Mucosa of rectum (tissue), 2 donors: ENCODE measurements around the gene CADPS2.

Experiments used
- H3K27ac ChIP-seq, 2 donors: one replicate each; pipeline ENCODE4 v1.7.0; 2013; ENCODE audit warnings: inconsistent platforms in 2 of 2, low read depth in 2 of 2, low read length in 2 of 2
- H3K27me3 ChIP-seq, 2 donors: one replicate each; pipeline ENCODE4 v1.7.0; 2013; ENCODE audit warnings: low read length in 2 of 2; ENCODE audit not compliant: control insufficient read depth in 2 of 2, insufficient read depth in 2 of 2
- H3K36me3 ChIP-seq, 2 donors: one replicate each; pipeline ENCODE4 v1.7.0; 2013; ENCODE audit warnings: low read length in 2 of 2; ENCODE audit not compliant: control insufficient read depth in 2 of 2, insufficient read depth in 2 of 2
- H3K4me1 ChIP-seq, 2 donors: one replicate each; pipeline ENCODE4 v1.7.0; 2013; ENCODE audit warnings: low read length in 2 of 2, mild to moderate bottlenecking in 1 of 2; ENCODE audit not compliant: control insufficient read depth in 2 of 2, insufficient read depth in 2 of 2
- H3K4me3 ChIP-seq, 2 donors: one replicate each; pipeline ENCODE4 v1.7.0; 2013; ENCODE audit warnings: low read length in 2 of 2
- H3K9ac ChIP-seq, 2 donors: one replicate each; pipeline ENCODE4 v1.7.0; 2013; ENCODE audit warnings: low read length in 2 of 2, low read depth in 1 of 2, mild to moderate bottlenecking in 1 of 2
- H3K9me3 ChIP-seq, 2 donors: one replicate each; pipeline ENCODE4 v1.7.0; 2013; ENCODE audit warnings: low read length in 2 of 2; ENCODE audit not compliant: control insufficient read depth in 2 of 2
- donor health status: healthy.
- donor health status: Normal muscosa, but diverticular disease.

Gene CADPS2

GRCh38 chr7:122695816-122696215 lies 190.4 kb downstream of the CADPS2 start:
- no peaks in the 10 kb centered on the region for H3K36me3 ChIP-seq
- H3K9ac ChIP-seq: no peak overlapping the region
- H3K27me3 ChIP-seq: no peaks in the 10 kb centered on the region
- no peaks in the 10 kb centered on the region for H3K4me1 ChIP-seq
- no peaks in the 10 kb centered on the region for H3K9me3 ChIP-seq
- no peak overlapping the region for H3K4me3 ChIP-seq
- H3K27ac ChIP-seq: no peak overlapping the region

GRCh38 chr7:122694697-122695096 lies 191.6 kb downstream of the CADPS2 start:
- Histone ChIP-seq H3K36me3 (no peaks in the 10 kb centered on the region), H3K4me3 (no peak overlapping the region), H3K9ac (no peak overlapping the region), H3K4me1 (no peaks in the 10 kb centered on the region), H3K27me3 (no peaks in the 10 kb centered on the region), H3K9me3 (no peaks in the 10 kb centered on the region), H3K27ac (no peak overlapping the region)

- Histone ChIP-seq H3K9me3 (no peaks in the 10 kb centered on the region), H3K27ac (no peak overlapping the region), H3K4me1 (no peaks in the 10 kb centered on the region)
Observed at GRCh38 chr7:122692769-122693309, 193.4 kb downstream of the CADPS2 start.

GRCh38 chr7:122691569-122692235 lies 194.6 kb downstream of the CADPS2 start:
- Histone ChIP-seq H3K9me3 (no peaks in the 10 kb centered on the region), H3K4me3 (no peak overlapping the region), H3K4me1 (no peaks in the 10 kb centered on the region), H3K27ac (no peak overlapping the region), H3K9ac (no peak overlapping the region), H3K27me3 (no peaks in the 10 kb centered on the region), H3K36me3 (no peaks in the 10 kb centered on the region)

More at GRCh38 chr7:122692769-122693309, 193.4 kb downstream of the CADPS2 start:
- no peaks in the 10 kb centered on the region for H3K27me3 ChIP-seq
- H3K4me3 ChIP-seq: no peak overlapping the region
- H3K36me3 ChIP-seq: no peaks in the 10 kb centered on the region
- no peak overlapping the region for H3K9ac ChIP-seq

- Histone ChIP-seq H3K27ac (no peak overlapping the region), H3K9me3 (no peaks in the 10 kb centered on the region), H3K4me1 (no peaks in the 10 kb centered on the region), H3K4me3 (no peak overlapping the region), H3K36me3 (no peaks in the 10 kb centered on the region), H3K9ac (no peak overlapping the region), H3K27me3 (no peaks in the 10 kb centered on the region)
Observed at GRCh38 chr7:122689346-122690109, 196.7 kb downstream of the CADPS2 start.

GRCh38 chr7:122688400-122688998 lies 197.8 kb downstream of the CADPS2 start:
- Histone ChIP-seq H3K27ac (no peak overlapping the region), H3K4me1 (no peaks in the 10 kb centered on the region), H3K36me3 (no peaks in the 10 kb centered on the region), H3K9me3 (no peaks in the 10 kb centered on the region), H3K27me3 (no peaks in the 10 kb centered on the region), H3K9ac (no peak overlapping the region), H3K4me3 (no peak overlapping the region)

- H3K9ac ChIP-seq: no peak overlapping the region
- no peaks in the 10 kb centered on the region for H3K4me1 ChIP-seq
- no peaks in the 10 kb centered on the region for H3K27me3 ChIP-seq
- no peak overlapping the region for H3K27ac ChIP-seq
- H3K36me3 ChIP-seq: no peaks in the 10 kb centered on the region
- H3K4me3 ChIP-seq: no peak overlapping the region
- H3K9me3 ChIP-seq: no peaks in the 10 kb centered on the region
Observed at GRCh38 chr7:122686360-122686878, 199.8 kb downstream of the CADPS2 start.

GRCh38 chr7:122684504-122684903 lies 201.8 kb downstream of the CADPS2 start:
- no peak overlapping the region for H3K9ac ChIP-seq
- no peaks in the 10 kb centered on the region for H3K27me3 ChIP-seq
- no peaks in the 10 kb centered on the region for H3K36me3 ChIP-seq
- H3K4me1 ChIP-seq: no peaks in the 10 kb centered on the region
- no peaks in the 10 kb centered on the region for H3K9me3 ChIP-seq
- H3K27ac ChIP-seq: no peak overlapping the region
- H3K4me3 ChIP-seq: no peak overlapping the region

- no peaks in the 10 kb centered on the region for H3K4me1 ChIP-seq
- H3K27me3 ChIP-seq: no peaks in the 10 kb centered on the region
- no peak overlapping the region for H3K27ac ChIP-seq
- no peaks in the 10 kb centered on the region for H3K36me3 ChIP-seq
- H3K4me3 ChIP-seq: no peak overlapping the region
- H3K9ac ChIP-seq: no peak overlapping the region
- H3K9me3 ChIP-seq: no peaks in the 10 kb centered on the region
Observed at GRCh38 chr7:122682815-122683550, 203.3 kb downstream of the CADPS2 start.
